Measurements from ENCODE around the gene TYW5.
A peak's percentile ranks its signal among the peaks of the same experiment; 100 is the strongest.
"Not testable (repeated sequence)": the region's sequence is repeated elsewhere in the genome, so short reads cannot be mapped to it uniquely, and the experiment has no call there.

The TYW5 gene

GRCh38 chr2:199916980-199917379, 38.3 kb downstream of the TYW5 start:
- no peaks in the 10 kb centered on the region for H3K27me3 Mint-ChIP-seq (ENCODE audit: low read depth, poor library complexity)
- H3K9me3 Mint-ChIP-seq: peaks cover 46% of the 10 kb centered on the region
- H3K4me3 Mint-ChIP-seq: no peak overlapping the region
- no peak for DNase-seq
- H3K36me3 Mint-ChIP-seq (ENCODE audit: low read depth): peaks cover 79% of the 10 kb centered on the region
- TF ChIP-seq CTCF (IDR thresholded peaks at IDR 0.05): no peak
- peaks cover 16% of the 10 kb centered on the region for H3K4me1 Mint-ChIP-seq
- H3K27ac Mint-ChIP-seq: no peak overlapping the region

DNA sequence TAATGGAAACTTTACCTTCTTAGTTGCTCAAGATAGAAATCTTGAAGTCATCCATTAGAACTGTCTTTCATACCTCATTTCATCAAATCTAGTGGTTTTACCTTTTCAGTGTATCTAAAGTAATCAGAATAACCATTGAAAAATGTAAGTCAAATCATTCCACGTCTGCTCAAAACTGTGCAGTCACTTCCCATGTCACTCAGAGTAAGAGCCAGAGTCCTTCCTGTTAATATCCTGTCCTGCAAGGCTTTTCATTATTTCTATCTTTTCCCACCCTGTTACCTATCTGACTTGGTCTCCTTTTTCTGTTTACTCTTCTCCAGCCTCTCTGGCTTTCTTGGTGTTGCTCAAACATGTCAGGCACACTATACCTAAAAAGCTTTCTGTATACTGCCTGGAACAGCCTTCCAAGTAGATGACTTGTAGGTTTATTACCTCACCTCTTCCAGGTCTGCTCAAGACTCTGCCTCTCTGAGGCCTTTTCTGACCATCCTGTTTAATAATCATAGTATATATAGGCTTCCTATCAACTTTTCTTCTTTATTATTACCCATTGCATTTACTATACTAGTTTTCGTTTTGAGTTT, 40.8 kb downstream of the TYW5 start:
- Mint-ChIP-seq H3K4me3 (peak overlapping the region; percentile 58), H3K27me3 (ENCODE audit: low read depth, poor library complexity) (no peaks in the 10 kb centered on the region), H3K4me1 (peaks cover 32% of the 10 kb centered on the region), H3K9me3 (peaks cover 46% of the 10 kb centered on the region), H3K36me3 (ENCODE audit: low read depth) (peaks cover 61% of the 10 kb centered on the region), H3K27ac (no peak overlapping the region)
- no peak for DNase-seq
- TF ChIP-seq CTCF (IDR thresholded peaks at IDR 0.05): no peak

DNA sequence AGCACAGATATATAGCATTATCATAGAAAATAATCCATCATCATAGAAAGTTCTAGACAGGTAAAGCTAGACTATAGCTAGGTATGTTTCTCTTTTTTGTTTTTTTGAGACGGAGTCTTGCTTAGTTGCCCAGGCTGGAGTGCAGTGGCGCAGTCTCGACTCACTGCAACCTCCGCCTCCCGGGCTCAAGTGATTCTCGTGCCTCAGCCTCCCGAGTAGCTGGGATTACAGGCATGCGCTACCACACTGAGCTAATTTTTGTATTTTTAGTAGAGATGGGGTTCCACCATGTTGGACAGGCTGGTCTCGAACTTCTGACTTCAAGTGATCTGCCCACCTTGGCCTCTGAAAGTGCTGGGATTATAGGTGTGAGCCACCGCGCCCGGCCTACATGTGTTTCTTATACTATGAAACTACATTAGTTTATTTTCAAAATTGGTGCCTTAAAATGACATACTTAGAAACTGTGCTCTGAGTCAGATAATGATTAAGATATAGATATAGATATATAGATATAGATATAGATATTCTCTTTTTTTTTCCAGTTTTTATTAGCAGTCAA, 42.7 kb downstream of the TYW5 start:
- H3K27ac Mint-ChIP-seq; H3K27me3 Mint-ChIP-seq (ENCODE audit: low read depth, poor library complexity); DNase-seq: not testable (repeated sequence)
- H3K4me3 Mint-ChIP-seq: peak overlapping the region; percentile 96
- peaks cover 31% of the 10 kb centered on the region for H3K9me3 Mint-ChIP-seq
- peaks cover 32% of the 10 kb centered on the region for H3K4me1 Mint-ChIP-seq
- peaks cover 43% of the 10 kb centered on the region for H3K36me3 Mint-ChIP-seq (ENCODE audit: low read depth)

GRCh38 chr2:199911877-199912161, 43.5 kb downstream of the TYW5 start:
- no peak for TF ChIP-seq CTCF (IDR thresholded peaks at IDR 0.05)
- no peak for DNase-seq
- Mint-ChIP-seq H3K36me3 (ENCODE audit: low read depth) (peaks cover 35% of the 10 kb centered on the region), H3K9me3 (peaks cover 23% of the 10 kb centered on the region), H3K4me1 (peaks cover 32% of the 10 kb centered on the region), H3K27ac (peak overlapping the region; percentile 99), H3K27me3 (ENCODE audit: low read depth, poor library complexity) (peaks cover 3% of the 10 kb centered on the region), H3K4me3 (peak overlapping the region; percentile 96)

DNA sequence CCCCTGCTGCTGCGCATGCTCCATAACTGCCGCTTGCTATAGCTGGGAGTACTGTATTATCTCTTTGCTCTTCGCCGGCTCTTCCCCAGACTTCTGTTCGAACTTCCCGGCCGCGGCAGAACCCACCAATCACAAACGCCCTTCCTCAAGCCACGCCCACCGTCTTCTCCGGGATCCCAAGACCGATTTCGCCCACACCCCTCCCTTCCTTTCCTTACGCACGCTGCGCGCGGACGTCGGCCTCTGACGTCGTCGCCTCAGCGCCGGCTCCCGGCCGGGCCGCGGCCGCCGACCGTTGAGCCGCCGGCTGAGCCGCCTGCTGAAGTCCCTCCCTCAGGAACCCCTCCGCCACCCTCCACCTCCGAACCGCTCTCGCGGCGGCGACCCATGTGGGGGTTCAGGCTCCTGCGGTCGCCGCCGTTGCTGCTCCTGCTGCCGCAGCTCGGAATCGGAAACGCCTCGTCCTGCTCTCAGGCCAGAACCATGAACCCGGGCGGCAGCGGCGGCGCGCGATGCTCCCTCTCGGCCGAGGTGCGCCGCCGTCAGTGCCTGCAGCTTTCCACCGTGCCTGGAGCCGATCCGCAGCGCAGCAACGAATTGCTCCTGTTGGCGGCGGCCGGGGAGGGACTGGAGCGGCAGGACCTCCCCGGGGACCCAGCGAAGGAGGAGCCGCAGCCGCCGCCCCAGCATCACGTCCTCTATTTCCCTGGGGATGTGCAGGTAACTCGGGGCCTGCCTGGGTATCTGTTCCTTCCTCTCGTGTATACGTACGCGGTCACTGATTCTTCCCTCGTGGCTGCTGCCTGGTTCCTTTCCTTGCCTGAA, 44.0 kb downstream of the TYW5 start, which contains the start of gene C2orf69:
TSS of gene C2orf69 (plus strand) at position 242 of the 825 bp plus-strand sequence. CDS start at position 388, 146 bp downstream.
- peaks cover 4% of the 10 kb centered on the region for H3K27me3 Mint-ChIP-seq (ENCODE audit: low read depth, poor library complexity)
- peaks cover 32% of the 10 kb centered on the region for H3K4me1 Mint-ChIP-seq

More for the DNA sequence above, 44.0 kb downstream of the TYW5 start, which contains the start of gene C2orf69:
- H3K4me3 Mint-ChIP-seq: peak within 1 kb of the TSS; percentile 96
- H3K9me3 Mint-ChIP-seq: peaks cover 17% of the 10 kb centered on the region
- peak; percentile 98 for DNase-seq
- H3K36me3 Mint-ChIP-seq (ENCODE audit: low read depth): peaks cover 29% of the 10 kb centered on the region
- peak within 1 kb of the TSS; percentile 99 for H3K27ac Mint-ChIP-seq
- TF ChIP-seq CTCF (IDR thresholded peaks at IDR 0.05): no peak

All from nephron progenitor cell (in vitro differentiated cells).